ENCODE measurements around the gene TEKTIP1.

The TEKTIP1 gene

DNA sequence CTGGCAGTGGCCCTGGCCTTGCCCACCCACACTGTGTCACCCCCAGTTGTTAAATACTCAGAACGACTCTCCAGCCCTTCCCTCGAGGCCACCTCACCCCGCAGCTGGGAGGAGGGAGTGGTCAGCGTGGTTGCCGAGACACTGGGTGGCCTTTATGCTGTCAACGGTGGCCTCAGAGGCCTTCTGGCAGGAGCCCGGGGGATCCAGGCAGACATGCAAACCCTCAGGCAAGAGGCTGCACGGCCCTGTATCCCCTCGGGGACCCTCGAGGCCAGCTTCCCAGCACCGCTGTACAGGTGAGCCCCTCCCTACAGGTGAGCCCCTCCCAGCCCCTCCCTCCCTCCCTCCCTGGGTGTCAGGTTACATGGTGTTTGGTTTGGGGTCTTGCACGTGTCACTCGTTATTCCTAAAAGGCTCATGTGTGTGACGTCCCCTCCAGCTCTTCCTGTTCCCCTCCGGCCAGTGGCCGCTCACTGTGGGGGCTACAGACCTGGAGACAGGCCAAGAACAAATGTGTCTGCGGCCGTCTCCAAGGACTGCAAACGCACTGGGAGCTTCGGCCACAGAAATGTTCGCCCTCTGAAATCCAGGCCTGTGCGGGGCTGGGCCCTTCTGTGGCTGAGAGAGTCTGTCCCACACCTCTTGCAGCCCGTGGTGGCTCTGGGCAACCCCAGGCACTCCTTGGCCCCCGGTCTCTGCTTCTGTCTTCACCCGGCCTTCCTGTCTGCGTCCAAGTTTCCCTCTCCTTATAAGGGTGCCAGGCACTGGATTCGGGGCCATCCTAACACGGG, at the start of gene TEKTIP1:
Gene TEKTIP1, plus strand, starts transcription at position 210 of the 791 bp plus-strand sequence. Its CDS starts 4 bp downstream, at position 214.
- no peak for DNase-seq

DNA sequence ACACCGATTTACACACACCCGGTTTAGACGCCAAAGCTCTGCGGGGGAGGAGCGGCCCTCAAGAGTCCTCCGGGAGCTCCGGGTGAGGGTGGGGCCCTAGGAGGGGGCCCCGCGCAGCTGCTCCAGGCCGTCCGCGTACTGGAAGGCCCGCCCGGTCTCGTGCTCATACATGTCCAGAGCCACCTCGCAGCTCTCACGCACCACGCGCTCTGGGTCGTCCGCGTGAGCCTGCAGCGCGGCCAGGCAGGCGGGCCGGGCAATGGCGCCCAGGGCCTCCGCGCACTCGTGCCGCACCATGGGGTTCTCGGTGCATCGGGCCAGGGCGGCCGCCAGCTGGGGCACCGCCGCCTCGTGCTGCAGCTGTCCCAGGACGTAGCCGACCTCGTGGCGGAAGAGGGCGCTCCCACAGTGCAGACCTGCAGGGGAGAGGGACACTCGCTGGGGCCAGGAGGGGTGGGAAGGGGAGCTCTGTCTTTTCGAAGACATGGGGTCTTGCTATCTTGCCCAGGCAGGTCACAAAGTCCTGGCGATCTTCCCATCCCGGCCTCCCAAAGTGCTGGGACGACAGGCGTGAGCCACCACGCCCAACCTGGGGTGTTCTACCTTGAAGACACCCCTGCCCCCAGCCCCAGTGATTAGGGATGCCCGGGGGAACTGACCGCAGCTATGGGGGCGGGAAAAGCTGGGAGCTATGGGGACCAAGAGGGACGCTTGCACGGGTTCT, 47.4 kb upstream of the TEKTIP1 start:
- DNase-seq, result no peak

DNA sequence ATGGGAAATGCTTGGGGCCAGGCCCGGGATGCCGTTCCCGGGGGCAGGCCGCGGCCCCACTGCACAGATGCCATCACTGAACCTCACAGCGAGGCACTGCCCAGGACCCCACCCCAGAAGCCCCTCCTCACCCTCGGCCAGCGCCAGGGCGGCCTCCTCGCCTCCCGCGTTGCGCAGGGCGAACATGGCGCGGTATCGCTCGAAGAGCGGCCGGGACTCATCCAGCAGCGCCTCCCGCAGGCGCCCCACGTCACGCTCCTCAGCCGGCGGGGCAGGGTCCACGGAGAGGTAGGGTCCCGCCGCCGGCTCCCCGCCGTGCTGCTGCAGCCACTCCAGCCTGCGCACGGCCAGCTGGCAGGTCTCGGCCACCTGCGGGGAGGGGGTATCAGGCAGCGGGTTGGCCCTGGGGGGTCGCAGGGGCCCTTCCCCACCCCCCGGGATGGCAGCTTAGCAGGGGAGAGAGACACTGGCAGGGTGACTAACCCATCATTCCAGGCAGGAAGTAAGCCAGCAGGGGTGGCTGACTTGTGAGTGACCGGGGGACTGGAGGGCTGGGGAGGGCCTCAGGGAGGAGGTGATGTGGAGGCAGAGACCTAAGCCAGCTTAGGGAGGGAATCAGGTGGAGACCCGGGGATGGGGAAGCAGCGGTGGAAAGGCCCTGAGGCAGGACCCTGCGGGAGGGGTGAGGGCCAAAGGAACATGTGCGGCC, 46.7 kb upstream of the TEKTIP1 start:
- no peak for DNase-seq

DNA sequence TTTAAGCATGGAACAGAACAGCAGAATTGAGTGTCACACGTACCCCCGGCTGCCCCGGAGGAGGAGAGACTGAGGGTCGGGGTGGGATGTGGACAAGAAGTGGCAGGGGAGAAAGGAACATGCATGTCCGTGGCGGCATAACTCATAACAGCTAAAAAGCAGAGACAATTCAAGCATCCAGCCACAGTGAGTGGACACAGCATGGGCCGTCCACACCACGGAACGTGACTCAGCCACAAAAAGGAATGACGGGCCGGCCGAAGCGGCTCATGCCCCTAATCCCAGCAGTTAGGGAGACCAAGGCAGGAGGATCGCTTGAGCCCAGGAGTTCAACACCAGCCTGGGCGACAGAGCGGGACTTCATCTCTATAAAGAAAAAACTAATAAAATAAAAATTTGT, 46.1 kb upstream of the TEKTIP1 start:
- no peak for DNase-seq

DNA sequence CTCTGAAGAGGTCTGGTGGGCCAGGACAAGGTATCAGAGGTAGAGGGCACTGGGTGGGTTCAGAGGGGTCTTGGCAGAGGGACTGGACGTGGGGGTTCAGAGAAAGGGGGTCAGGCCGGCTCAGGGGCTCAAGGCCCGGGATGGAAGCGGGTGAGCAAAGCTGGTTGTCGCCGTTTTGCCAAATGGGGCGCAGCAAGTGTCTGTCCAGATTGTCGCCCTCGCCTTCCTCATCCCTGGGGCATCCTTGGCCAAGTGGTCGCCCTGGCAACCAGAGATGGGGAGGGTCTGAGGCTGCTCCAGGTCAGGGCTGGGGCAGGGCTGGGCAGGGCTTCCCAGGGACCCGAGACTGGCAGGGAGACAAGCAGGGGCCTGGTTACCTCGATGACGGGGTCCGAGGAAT, 45.3 kb upstream of the TEKTIP1 start:
- no peak for DNase-seq

DNA sequence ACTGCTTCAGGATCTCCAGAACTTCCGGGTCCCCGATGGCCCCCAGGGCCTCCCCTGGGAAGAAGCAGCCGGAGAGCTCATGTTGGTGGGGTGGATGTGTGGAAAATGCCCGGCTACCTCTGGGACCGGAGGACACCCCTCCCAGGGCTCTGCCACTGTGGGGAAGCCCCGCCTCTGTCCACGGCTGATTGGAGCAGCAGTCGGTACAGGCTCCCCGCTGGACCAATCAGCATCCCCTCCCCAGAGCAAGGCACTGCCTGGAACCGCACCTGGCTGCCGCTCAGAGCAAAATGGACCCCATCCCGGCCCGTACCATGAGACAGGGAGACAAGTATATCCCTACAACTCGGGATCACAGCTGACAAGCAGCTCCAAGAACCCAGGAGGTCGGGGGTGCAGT, 44.9 kb upstream of the TEKTIP1 start:
- no peak for DNase-seq

DNA sequence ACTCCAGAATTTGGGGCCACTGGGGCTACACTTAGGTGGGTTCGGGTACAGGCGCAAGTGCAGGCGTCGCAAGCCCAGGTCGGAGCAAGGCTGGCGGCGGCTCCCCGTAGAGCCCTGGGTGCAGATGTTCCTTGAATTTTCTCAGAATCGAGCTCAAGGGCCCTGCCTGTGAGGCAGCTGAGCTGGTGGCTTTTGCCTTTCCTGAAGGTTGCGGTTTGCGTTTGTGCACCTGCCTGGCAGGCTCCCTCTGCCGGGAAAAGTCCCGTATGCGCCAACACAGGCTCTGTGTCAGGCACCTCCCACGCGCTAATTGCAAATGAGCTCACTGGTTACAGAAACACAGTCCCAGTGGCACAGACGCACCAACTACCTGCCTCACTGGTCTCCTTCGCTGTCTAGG, 44.4 kb upstream of the TEKTIP1 start:
- no peak for DNase-seq

DNA sequence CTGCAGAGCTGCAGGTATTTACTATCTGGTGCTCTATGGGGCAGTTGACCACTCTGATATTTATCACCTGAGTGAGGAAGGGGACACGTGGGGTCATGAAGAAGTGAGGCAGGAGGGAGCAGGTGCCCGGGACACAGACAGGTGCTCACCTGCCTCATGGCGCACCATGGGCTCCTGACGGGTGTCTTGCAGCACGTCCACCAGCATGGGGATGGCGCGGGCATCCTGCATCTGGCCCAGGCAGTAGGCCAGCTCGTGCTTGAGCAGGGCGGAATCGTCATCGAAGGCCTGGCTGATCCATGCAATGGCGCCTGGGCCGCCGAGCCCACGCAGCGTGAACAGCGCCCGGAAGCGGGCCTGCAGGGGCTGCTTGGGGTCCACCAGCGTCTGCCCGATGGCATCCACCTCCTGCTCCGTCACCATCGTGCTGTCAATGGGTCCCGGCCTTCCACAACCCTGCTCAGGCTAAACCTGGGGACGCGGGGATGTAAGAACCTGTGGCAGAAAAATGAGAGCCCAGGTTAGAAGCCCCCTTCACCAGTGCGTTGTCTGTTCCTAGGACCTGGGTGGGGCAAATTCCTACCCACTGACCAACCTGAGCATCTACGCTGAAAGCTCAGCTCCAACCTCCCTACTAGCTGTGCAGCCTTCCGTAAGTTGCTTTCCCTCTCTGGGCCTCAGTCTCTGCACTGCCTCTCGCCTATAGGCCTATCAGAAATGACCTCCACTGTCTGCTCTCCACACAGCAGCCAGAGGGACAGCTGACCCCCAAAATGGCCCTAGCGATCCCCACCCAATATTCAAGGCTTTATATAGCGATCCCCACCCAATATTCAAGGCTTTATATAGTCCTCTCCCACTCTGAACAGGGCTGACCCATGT, 42.3 kb upstream of the TEKTIP1 start:
- no peak for DNase-seq

DNA sequence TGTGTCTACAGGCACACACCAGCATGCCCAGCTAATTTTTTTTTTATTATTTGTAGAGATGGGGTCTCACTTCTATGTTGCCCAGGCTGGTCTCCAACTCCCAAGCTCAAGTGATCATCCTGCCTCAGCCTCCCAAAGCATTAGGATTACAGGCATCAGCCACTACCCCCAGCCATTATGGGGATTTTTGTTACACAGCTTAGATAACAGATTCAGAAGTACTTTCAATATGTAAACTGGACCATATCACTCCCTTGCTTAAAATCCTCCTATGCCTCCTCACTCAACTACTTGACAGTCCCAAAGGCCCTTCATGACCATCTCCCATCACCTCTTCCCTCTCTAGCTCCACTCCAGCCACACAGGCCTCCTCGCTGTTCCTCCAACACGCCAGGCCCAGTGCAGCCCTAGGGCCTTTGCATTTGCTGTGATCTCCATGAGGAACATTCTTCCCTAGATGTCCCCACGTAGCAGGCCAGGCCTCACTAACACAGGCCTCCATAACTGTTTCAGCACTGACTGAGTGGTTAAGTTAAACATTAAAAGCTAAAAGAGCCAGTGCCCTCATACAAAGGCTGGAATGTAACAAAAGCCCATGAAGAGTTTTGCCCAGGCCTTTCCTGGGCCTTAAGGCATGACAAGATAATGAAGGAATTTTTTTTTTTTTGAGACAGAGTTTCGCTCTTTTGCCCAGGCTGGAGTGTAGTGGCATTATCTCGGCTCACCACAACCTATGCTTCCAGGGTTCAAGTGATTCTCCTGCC, 41.0 kb upstream of the TEKTIP1 start:
- no peak for DNase-seq

DNA sequence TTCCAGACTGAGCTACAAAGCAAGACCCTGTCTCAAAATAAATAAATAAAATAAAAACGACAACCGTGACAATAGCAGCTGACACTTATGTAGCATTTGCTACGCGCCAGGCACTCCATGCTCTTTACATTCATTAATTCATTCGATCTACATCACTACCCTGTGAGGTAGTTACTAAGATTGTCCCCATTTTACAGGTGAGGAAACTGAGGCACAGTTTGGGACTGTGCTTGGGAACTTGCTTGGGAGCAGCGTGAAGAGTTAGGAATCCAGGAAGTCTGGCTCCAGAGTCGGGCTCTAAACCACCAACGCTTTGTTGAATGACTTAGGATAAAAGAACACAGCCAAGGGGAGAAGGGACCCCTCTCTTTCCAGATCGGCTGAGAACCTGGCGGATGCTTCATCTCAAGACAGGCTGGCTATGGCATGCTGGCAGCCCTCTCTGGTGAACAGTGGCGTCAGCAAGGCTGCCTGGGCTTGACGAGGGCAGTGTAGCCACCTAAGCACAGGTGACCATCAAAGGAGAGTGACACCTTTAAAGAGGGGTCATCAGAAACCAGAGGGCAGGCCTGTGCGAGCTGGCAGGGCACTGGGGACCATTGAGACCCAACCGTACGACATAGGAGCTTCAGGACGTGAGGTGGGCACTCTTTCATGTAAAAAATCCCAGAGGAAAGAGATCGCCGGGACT, 39.1 kb upstream of the TEKTIP1 start:
- DNase-seq, result no peak

DNA sequence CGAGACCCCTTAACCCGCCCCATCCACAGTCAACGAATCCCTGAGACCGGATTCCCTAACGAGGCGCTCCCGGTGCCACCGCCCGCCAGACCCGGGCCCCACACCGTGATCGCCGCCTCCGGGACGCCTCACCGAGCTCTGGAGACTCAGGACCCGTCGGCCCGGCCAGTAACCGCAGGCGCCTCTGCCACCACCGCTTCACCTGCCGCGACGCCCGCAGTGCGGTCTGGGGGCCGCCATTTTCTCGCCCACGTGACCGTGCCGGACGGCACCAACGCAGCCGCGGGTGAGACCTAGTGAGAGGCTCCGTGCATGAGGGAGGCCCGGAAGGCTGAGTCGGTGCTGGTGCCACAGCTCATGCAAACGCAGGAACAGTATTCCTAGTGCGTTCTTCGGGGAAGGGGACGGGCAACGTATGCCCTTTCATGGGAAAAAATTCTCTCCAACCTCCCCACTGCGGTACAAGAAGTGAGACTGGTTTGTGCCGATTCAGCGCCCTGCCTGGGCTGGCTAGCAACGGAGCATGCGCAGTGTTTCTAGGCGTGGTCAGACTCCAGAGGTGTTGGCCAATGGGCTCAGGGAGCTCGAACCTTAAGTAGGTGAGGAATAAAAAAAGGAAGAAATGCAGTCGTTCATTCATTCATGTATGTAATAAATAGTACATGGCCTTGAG, 38.4 kb upstream of the TEKTIP1 start, which contains the start of gene DOHH:
Gene DOHH, minus strand, starts transcription at position 246 of the 673 bp plus-strand sequence. CDS start 3,860 bp downstream, outside the sequence.
- DNase-seq, result peak; percentile 97

DNA sequence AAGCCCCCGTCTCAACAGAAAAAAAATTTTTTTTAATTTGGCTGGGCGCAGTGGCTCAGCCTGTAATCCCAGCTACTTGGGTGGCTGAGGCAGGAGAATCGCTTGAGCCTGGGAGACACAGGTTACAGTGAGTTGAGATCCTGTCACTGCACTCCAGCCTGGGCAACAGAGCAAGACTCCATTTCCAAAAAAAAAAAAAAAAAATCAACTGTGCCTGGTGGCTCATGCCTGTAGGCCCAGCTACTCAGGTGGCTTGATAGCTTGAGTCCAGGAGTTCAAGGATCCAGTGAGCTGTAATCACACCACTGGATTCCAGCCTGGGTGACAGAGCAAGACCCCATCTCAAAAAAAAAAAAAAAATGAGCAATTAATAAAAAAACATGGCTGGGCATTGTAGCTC, 37.2 kb upstream of the TEKTIP1 start:
- DNase-seq, result no peak

DNA sequence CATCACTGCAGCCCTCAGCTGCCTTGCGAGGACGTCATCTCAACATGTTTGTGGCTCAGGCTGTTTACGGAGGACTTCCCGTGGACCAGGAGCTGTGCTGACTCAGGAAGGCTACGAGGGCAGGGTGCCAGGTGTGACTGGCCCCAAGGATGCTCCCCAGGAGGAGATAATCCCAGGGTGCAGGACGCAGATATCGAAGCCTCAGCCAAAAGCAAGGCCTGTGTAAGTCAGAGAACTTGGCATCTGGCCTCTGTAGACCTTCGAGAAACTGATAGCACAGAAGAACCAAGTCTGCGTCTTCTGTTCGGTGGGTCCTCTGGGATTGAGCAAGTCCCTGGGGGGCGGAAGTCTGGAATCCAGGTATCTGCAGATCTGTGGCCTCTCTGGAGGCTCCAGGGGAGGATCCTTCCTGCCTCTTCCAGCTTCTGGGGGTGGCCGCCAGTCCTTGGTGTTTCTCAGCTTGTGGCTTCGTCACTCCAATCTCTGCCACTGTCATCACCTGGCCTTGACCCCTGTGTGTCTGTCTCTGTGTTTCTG, 35.9 kb upstream of the TEKTIP1 start:
- DNase-seq, result no peak

DNA sequence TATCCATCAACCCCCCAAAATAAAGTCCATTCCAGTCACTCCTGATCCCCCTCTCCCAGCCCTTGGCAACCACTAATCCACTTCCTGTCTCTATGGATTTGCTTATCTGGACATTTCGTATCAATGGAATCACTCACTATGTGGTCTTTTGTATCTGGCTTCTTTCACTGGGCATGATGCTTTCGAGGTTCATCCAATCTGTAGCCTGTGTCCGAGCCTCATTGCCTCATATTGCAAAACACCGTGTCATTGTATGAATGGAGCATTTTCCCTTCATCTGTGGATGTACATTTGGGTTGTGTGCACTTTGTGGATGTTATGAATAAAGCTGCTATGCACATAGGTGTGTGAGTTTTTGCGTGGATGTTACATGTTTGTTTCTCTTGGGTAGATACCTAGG, 34.2 kb upstream of the TEKTIP1 start:
- DNase-seq, result no peak

DNA sequence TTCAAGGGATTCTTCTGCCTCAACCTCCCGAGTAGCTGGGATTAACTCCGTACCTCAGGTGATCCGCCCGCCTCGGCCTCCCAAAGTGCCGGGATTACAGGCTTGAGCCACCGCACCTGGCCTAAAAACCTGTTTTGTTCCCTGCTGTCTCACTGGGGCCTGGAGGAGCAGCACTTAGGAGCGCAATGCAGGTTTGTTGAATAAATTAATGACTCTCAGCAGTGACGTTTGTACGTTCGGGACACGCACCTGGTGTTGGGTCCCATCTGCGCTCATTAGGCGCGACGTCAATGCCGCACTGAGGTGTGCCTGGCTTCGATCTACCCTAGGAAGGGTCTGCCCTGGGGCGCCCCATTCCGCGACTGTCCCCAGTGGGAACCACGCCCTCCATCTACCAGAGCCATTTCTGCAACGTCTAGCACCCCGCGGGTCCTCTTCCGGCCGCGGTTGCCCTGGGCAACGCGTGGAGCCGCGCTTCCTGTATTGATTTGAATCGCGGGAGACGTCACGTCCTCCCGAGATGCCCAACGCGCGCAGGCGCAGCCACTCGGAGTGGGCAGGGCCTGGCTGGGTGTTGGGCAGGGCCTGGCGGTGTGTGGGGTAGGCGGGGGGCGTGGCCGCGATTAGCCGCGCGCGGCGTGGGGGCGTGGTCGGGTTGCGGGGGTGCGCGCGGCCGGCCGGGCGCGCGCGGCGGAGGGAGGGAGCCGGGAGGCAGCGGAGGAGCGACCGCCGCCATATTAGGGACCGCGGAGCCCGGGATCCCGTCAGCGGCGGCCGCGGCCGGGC, 33.2 kb upstream of the TEKTIP1 start, which contains the start of gene FZR1:
Gene FZR1, plus strand, starts transcription at position 714 of the 786 bp plus-strand sequence. CDS start 16,679 bp downstream, outside the sequence.
- DNase-seq, result peak; percentile 93

DNA sequence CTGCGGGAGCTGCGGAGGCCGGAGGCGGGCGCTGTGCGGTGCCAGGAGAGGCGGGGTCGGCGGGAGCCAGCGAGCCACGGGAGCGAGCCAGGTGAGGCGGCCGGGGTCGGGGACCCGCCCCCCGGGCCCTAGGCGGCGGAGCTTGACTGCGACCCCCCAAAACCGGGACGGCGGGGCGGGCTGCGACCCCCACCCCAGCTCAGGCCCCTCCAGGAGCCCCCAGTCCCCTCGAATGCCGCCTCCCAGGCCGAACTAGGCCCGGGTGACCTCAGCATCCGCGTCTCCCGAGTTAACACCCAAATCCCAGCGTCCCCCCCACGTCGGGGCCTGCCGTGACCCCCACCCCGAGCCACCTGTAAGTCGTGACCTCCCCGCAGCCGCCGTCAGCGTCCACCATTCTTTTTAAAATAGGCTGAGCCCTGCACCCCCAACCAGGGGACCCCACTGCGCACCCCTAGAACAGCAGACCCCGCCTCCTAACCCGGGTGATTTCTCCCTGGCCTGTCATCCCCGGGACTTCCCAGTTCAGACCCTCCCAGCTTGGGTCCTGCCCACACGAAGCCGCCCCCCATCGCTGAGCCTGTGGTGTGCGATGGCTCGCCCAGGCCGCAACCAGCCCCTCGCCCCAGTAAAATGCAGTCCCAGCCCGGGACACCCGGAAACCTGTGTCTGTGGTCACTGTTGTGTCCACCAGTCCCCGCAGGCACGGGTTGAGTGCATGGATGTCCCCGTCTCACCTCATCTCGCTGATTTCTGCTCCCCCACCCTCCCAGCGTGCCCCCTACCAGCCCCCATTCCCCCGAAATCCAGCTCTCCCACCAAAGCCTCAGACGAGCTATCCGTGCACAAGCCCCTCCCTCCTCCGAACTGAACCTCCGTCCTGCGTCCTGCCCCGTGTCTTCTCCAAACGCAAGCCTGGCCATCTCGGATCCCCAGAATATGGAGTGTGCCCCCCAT, 32.3 kb upstream of the TEKTIP1 start:
- DNase-seq, result no peak

DNA sequence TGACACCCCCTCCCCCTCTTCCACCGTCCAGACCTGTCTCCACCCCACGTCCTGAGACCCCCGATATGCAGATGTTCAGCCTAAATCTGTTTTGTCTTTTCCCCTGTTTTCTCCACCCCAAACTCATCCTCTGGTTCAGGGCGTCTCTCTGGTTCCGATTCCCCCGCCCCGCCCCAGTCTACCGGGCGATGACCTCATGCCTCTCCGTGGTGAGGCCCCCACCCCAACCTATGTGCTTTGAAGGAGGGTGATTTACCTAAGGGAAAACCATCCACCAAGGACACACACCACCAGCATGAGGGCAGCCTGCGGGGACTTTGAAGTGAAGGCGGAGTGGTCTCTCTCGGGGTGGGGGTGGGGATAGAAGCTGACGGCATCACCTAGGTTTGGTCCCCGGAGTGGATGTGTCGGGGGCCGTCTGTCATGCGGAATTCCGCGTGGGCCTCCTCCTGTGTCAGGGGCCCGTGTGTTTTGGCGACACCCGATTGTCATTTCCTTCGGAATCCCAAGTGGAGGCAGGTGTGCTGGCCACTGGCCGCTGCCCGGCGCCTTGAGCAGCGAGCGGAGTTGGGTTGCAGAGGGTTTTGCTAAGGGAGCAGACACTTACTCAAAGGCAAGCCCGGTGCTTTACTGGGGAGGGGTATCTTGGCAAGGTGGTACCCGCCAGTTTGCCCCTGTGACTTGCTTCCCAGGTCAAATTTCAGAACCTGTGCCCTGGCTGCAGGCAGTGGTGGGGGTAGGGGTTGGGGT, 31.4 kb upstream of the TEKTIP1 start:
- no peak for DNase-seq
